Measurements from ENCODE around the gene ADAMTS6.

Gene ADAMTS6

GRCh38 chr5:65264420-65264819 is 217.3 kb downstream of the ADAMTS6 start:
- Histone ChIP-seq H3K36me3 (ENCODE audit: control insufficient read depth in 2 of 2, insufficient read depth in 2 of 2, low read length in 2 of 2) (no peaks in the 10 kb centered on the region), H3K27me3 (ENCODE audit: control insufficient read depth in 2 of 2, insufficient read depth in 2 of 2, low read length in 2 of 2) (no peaks in the 10 kb centered on the region), H3K9me3 (ENCODE audit: control insufficient read depth in 2 of 2, low read length in 2 of 2) (no peaks in the 10 kb centered on the region), H3K27ac (ENCODE audit: low read depth in 2 of 2, low read length in 2 of 2) (no peak overlapping the region), H3K4me1 (ENCODE audit: control insufficient read depth in 2 of 2, insufficient read depth in 2 of 2, low read length in 2 of 2) (no peaks in the 10 kb centered on the region), H3K9ac (ENCODE audit: low read depth in 1 of 2, low read length in 2 of 2) (no peak overlapping the region), H3K4me3 (ENCODE audit: low read length in 2 of 2) (no peak overlapping the region)

GRCh38 chr5:65263321-65263720 is 218.4 kb downstream of the ADAMTS6 start:
- H3K27ac ChIP-seq (ENCODE audit: low read depth in 2 of 2, low read length in 2 of 2): no peak overlapping the region
- no peaks in the 10 kb centered on the region for H3K36me3 ChIP-seq (ENCODE audit: control insufficient read depth in 2 of 2, insufficient read depth in 2 of 2, low read length in 2 of 2)
- H3K9ac ChIP-seq (ENCODE audit: low read depth in 1 of 2, low read length in 2 of 2): no peak overlapping the region
- no peaks in the 10 kb centered on the region for H3K4me1 ChIP-seq (ENCODE audit: control insufficient read depth in 2 of 2, insufficient read depth in 2 of 2, low read length in 2 of 2)
- no peak overlapping the region for H3K4me3 ChIP-seq (ENCODE audit: low read length in 2 of 2)
- no peaks in the 10 kb centered on the region for H3K9me3 ChIP-seq (ENCODE audit: control insufficient read depth in 2 of 2, low read length in 2 of 2)
- no peaks in the 10 kb centered on the region for H3K27me3 ChIP-seq (ENCODE audit: control insufficient read depth in 2 of 2, insufficient read depth in 2 of 2, low read length in 2 of 2)

- Histone ChIP-seq H3K4me3 (ENCODE audit: low read length in 2 of 2) (no peak overlapping the region), H3K4me1 (ENCODE audit: control insufficient read depth in 2 of 2, insufficient read depth in 2 of 2, low read length in 2 of 2) (no peaks in the 10 kb centered on the region), H3K36me3 (ENCODE audit: control insufficient read depth in 2 of 2, insufficient read depth in 2 of 2, low read length in 2 of 2) (no peaks in the 10 kb centered on the region), H3K27ac (ENCODE audit: low read depth in 2 of 2, low read length in 2 of 2) (no peak overlapping the region), H3K9me3 (ENCODE audit: control insufficient read depth in 2 of 2, low read length in 2 of 2) (no peaks in the 10 kb centered on the region), H3K9ac (ENCODE audit: low read depth in 1 of 2, low read length in 2 of 2) (no peak overlapping the region), H3K27me3 (ENCODE audit: control insufficient read depth in 2 of 2, insufficient read depth in 2 of 2, low read length in 2 of 2) (no peaks in the 10 kb centered on the region)
These were observed 219.1 kb downstream of the ADAMTS6 start for GRCh38 chr5:65262649-65263059.

GRCh38 chr5:65262096-65262495 is 219.6 kb downstream of the ADAMTS6 start:
- no peak overlapping the region for H3K4me3 ChIP-seq (ENCODE audit: low read length in 2 of 2)
- H3K27ac ChIP-seq (ENCODE audit: low read depth in 2 of 2, low read length in 2 of 2): no peak overlapping the region
- no peak overlapping the region for H3K9ac ChIP-seq (ENCODE audit: low read depth in 1 of 2, low read length in 2 of 2)
- no peaks in the 10 kb centered on the region for H3K36me3 ChIP-seq (ENCODE audit: control insufficient read depth in 2 of 2, insufficient read depth in 2 of 2, low read length in 2 of 2)
- H3K9me3 ChIP-seq (ENCODE audit: control insufficient read depth in 2 of 2, low read length in 2 of 2): no peaks in the 10 kb centered on the region
- no peaks in the 10 kb centered on the region for H3K27me3 ChIP-seq (ENCODE audit: control insufficient read depth in 2 of 2, insufficient read depth in 2 of 2, low read length in 2 of 2)
- no peaks in the 10 kb centered on the region for H3K4me1 ChIP-seq (ENCODE audit: control insufficient read depth in 2 of 2, insufficient read depth in 2 of 2, low read length in 2 of 2)

- no peak overlapping the region for H3K4me3 ChIP-seq (ENCODE audit: low read length in 2 of 2)
- H3K27ac ChIP-seq (ENCODE audit: low read depth in 2 of 2, low read length in 2 of 2): no peak overlapping the region
- H3K36me3 ChIP-seq (ENCODE audit: control insufficient read depth in 2 of 2, insufficient read depth in 2 of 2, low read length in 2 of 2): no peaks in the 10 kb centered on the region
- no peaks in the 10 kb centered on the region for H3K4me1 ChIP-seq (ENCODE audit: control insufficient read depth in 2 of 2, insufficient read depth in 2 of 2, low read length in 2 of 2)
- H3K9me3 ChIP-seq (ENCODE audit: control insufficient read depth in 2 of 2, low read length in 2 of 2): no peaks in the 10 kb centered on the region
- no peak overlapping the region for H3K9ac ChIP-seq (ENCODE audit: low read depth in 1 of 2, low read length in 2 of 2)
- H3K27me3 ChIP-seq (ENCODE audit: control insufficient read depth in 2 of 2, insufficient read depth in 2 of 2, low read length in 2 of 2): no peaks in the 10 kb centered on the region
These were observed 220.2 kb downstream of the ADAMTS6 start for GRCh38 chr5:65261499-65261898.

GRCh38 chr5:65255294-65255693 is 226.4 kb downstream of the ADAMTS6 start:
- no peaks in the 10 kb centered on the region for H3K4me1 ChIP-seq (ENCODE audit: control insufficient read depth in 2 of 2, insufficient read depth in 2 of 2, low read length in 2 of 2)
- no peaks in the 10 kb centered on the region for H3K36me3 ChIP-seq (ENCODE audit: control insufficient read depth in 2 of 2, insufficient read depth in 2 of 2, low read length in 2 of 2)
- no peaks in the 10 kb centered on the region for H3K27me3 ChIP-seq (ENCODE audit: control insufficient read depth in 2 of 2, insufficient read depth in 2 of 2, low read length in 2 of 2)
- no peak overlapping the region for H3K4me3 ChIP-seq (ENCODE audit: low read length in 2 of 2)
- H3K9me3 ChIP-seq (ENCODE audit: control insufficient read depth in 2 of 2, low read length in 2 of 2): no peaks in the 10 kb centered on the region
- no peak overlapping the region for H3K9ac ChIP-seq (ENCODE audit: low read depth in 1 of 2, low read length in 2 of 2)
- H3K27ac ChIP-seq (ENCODE audit: low read depth in 2 of 2, low read length in 2 of 2): no peak overlapping the region

GRCh38 chr5:65252977-65253376 is 228.7 kb downstream of the ADAMTS6 start:
- H3K4me1 ChIP-seq (ENCODE audit: control insufficient read depth in 2 of 2, insufficient read depth in 2 of 2, low read length in 2 of 2): no peaks in the 10 kb centered on the region
- H3K9me3 ChIP-seq (ENCODE audit: control insufficient read depth in 2 of 2, low read length in 2 of 2): no peaks in the 10 kb centered on the region
- H3K9ac ChIP-seq (ENCODE audit: low read depth in 1 of 2, low read length in 2 of 2): no peak overlapping the region
- H3K36me3 ChIP-seq (ENCODE audit: control insufficient read depth in 2 of 2, insufficient read depth in 2 of 2, low read length in 2 of 2): no peaks in the 10 kb centered on the region
- H3K4me3 ChIP-seq (ENCODE audit: low read length in 2 of 2): no peak overlapping the region
- no peaks in the 10 kb centered on the region for H3K27me3 ChIP-seq (ENCODE audit: control insufficient read depth in 2 of 2, insufficient read depth in 2 of 2, low read length in 2 of 2)
- no peak overlapping the region for H3K27ac ChIP-seq (ENCODE audit: low read depth in 2 of 2, low read length in 2 of 2)

- no peak overlapping the region for H3K27ac ChIP-seq (ENCODE audit: low read depth in 2 of 2, low read length in 2 of 2)
- no peaks in the 10 kb centered on the region for H3K27me3 ChIP-seq (ENCODE audit: control insufficient read depth in 2 of 2, insufficient read depth in 2 of 2, low read length in 2 of 2)
- H3K9me3 ChIP-seq (ENCODE audit: control insufficient read depth in 2 of 2, low read length in 2 of 2): no peaks in the 10 kb centered on the region
- H3K36me3 ChIP-seq (ENCODE audit: control insufficient read depth in 2 of 2, insufficient read depth in 2 of 2, low read length in 2 of 2): no peaks in the 10 kb centered on the region
- H3K4me1 ChIP-seq (ENCODE audit: control insufficient read depth in 2 of 2, insufficient read depth in 2 of 2, low read length in 2 of 2): no peaks in the 10 kb centered on the region
- H3K9ac ChIP-seq (ENCODE audit: low read depth in 1 of 2, low read length in 2 of 2): no peak overlapping the region
- H3K4me3 ChIP-seq (ENCODE audit: low read length in 2 of 2): no peak overlapping the region
These were observed 232.8 kb downstream of the ADAMTS6 start for GRCh38 chr5:65248896-65249295.

GRCh38 chr5:65247594-65247993 is 234.1 kb downstream of the ADAMTS6 start:
- Histone ChIP-seq H3K9ac (ENCODE audit: low read depth in 1 of 2, low read length in 2 of 2) (no peak overlapping the region), H3K36me3 (ENCODE audit: control insufficient read depth in 2 of 2, insufficient read depth in 2 of 2, low read length in 2 of 2) (no peaks in the 10 kb centered on the region)

GRCh38 chr5:65246741-65247140 is 235.0 kb downstream of the ADAMTS6 start:
- no peak overlapping the region for H3K9ac ChIP-seq (ENCODE audit: low read depth in 1 of 2, low read length in 2 of 2)
- no peak overlapping the region for H3K27ac ChIP-seq (ENCODE audit: low read depth in 2 of 2, low read length in 2 of 2)
- no peaks in the 10 kb centered on the region for H3K36me3 ChIP-seq (ENCODE audit: control insufficient read depth in 2 of 2, insufficient read depth in 2 of 2, low read length in 2 of 2)

More at GRCh38 chr5:65247594-65247993, 234.1 kb downstream of the ADAMTS6 start:
- no peaks in the 10 kb centered on the region for H3K4me1 ChIP-seq (ENCODE audit: control insufficient read depth in 2 of 2, insufficient read depth in 2 of 2, low read length in 2 of 2)
- H3K9me3 ChIP-seq (ENCODE audit: control insufficient read depth in 2 of 2, low read length in 2 of 2): no peaks in the 10 kb centered on the region
- no peaks in the 10 kb centered on the region for H3K27me3 ChIP-seq (ENCODE audit: control insufficient read depth in 2 of 2, insufficient read depth in 2 of 2, low read length in 2 of 2)
- no peak overlapping the region for H3K27ac ChIP-seq (ENCODE audit: low read depth in 2 of 2, low read length in 2 of 2)
- H3K4me3 ChIP-seq (ENCODE audit: low read length in 2 of 2): no peak overlapping the region

GRCh38 chr5:65244031-65244430 is 237.7 kb downstream of the ADAMTS6 start:
- H3K27ac ChIP-seq (ENCODE audit: low read depth in 2 of 2, low read length in 2 of 2): no peak overlapping the region
- H3K9me3 ChIP-seq (ENCODE audit: control insufficient read depth in 2 of 2, low read length in 2 of 2): no peaks in the 10 kb centered on the region
- H3K27me3 ChIP-seq (ENCODE audit: control insufficient read depth in 2 of 2, insufficient read depth in 2 of 2, low read length in 2 of 2): no peaks in the 10 kb centered on the region
- no peak overlapping the region for H3K9ac ChIP-seq (ENCODE audit: low read depth in 1 of 2, low read length in 2 of 2)
- H3K36me3 ChIP-seq (ENCODE audit: control insufficient read depth in 2 of 2, insufficient read depth in 2 of 2, low read length in 2 of 2): no peaks in the 10 kb centered on the region
- no peak overlapping the region for H3K4me3 ChIP-seq (ENCODE audit: low read length in 2 of 2)
- H3K4me1 ChIP-seq (ENCODE audit: control insufficient read depth in 2 of 2, insufficient read depth in 2 of 2, low read length in 2 of 2): no peaks in the 10 kb centered on the region

More at GRCh38 chr5:65246741-65247140, 235.0 kb downstream of the ADAMTS6 start:
- no peaks in the 10 kb centered on the region for H3K9me3 ChIP-seq (ENCODE audit: control insufficient read depth in 2 of 2, low read length in 2 of 2)
- H3K4me1 ChIP-seq (ENCODE audit: control insufficient read depth in 2 of 2, insufficient read depth in 2 of 2, low read length in 2 of 2): no peaks in the 10 kb centered on the region
- no peak overlapping the region for H3K4me3 ChIP-seq (ENCODE audit: low read length in 2 of 2)
- no peaks in the 10 kb centered on the region for H3K27me3 ChIP-seq (ENCODE audit: control insufficient read depth in 2 of 2, insufficient read depth in 2 of 2, low read length in 2 of 2)
